Left ventricle myocardium inferior (tissue), 1 donor: ENCODE measurements around the gene TRNP1. TPM values are rescaled to one million over a fixed set of nuclear protein-coding genes. Genes with fewer than 3 reads are reported as not detected.

Experiments used
- DNase-seq: peaks from one replicate; pipeline ENCODE4 v3.0.0-alpha.2; 2020
- H3K27ac ChIP-seq: fragments of 200-600 bp; replicated peaks from 2 replicates; pipeline ENCODE4 v1.8.0; 2021
- H3K27me3 ChIP-seq: fragments of 200-600 bp; 2 replicates; pipeline ENCODE4 v1.8.0; 2021; ENCODE audit warnings: low read depth
- H3K36me3 ChIP-seq: fragments of 200-600 bp; 2 replicates; pipeline ENCODE4 v1.8.0; 2021
- H3K4me1 ChIP-seq: fragments of 200-600 bp; 2 replicates; pipeline ENCODE4 v1.8.0; 2021
- H3K4me3 ChIP-seq: fragments of 200-600 bp; 2 replicates; pipeline ENCODE4 v1.8.0; 2021; ENCODE audit warnings: mild to moderate bottlenecking, moderate library complexity
- H3K9me3 ChIP-seq: fragments of 200-600 bp; replicated peaks from 2 replicates; pipeline ENCODE4 v1.8.0; 2021
- CTCF ChIP-seq: fragments of 200-600 bp; IDR thresholded peaks from 2 replicates; pipeline ENCODE4 v1.8.0; 2021; ENCODE audit warnings: antibody characterized with exemption, mild to moderate bottlenecking, borderline replicate concordance
- intact Hi-C: fragments of 100-400 bp; cut with micrococcal nuclease; formaldehyde crosslinking; loops from one replicate; pipeline ENCODE4 v1.11.0; 2022
- total RNA-seq: library from RNA; stranded (reverse); fragmentation: NEBNext Ultra II Directional; extraction: Animal tissue kit (Norgen Biotek cat#: 25700); gene quantifications from one replicate; pipeline ENCODE4 v1.2.1, GENCODE V29; 2021
- donor health status: DM: no; HTN: yes; CAD: no; lungs with severe emphysema.

The TRNP1 gene
- total RNA-seq, 1 donor from 2014 or later, result 35.7 TPM

DNA sequence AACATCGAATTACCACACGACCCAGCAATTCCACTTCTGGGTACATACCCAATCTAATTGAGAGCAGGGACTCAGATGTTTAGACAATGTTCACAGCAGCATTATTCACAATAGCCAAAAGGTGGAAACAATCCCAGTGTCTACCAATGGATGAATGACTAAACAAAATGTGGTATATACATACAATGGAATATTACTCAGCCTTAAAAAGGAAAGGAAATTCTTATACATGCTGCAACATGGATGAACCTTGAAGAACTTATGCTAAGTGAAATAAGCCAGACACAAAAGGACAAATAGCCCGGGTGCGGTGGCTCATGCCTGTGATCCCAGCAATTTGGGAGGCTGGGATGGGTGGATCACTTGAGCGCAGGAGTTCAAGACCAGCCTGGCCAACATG lies 40.1 kb upstream of the TRNP1 start:
- peaks cover 26% of the 10 kb centered on the region for H3K27me3 ChIP-seq
- H3K27ac ChIP-seq, result no peak overlapping the region
- no peak for TF ChIP-seq CTCF
- DNase-seq, result no peak
- H3K36me3 ChIP-seq, result no peaks in the 10 kb centered on the region
- H3K4me3 ChIP-seq, result no peak overlapping the region
- intact Hi-C loops, result no loop called here
- H3K4me1 ChIP-seq, result peaks cover 17% of the 10 kb centered on the region
- peaks cover 15% of the 10 kb centered on the region for H3K9me3 ChIP-seq

DNA sequence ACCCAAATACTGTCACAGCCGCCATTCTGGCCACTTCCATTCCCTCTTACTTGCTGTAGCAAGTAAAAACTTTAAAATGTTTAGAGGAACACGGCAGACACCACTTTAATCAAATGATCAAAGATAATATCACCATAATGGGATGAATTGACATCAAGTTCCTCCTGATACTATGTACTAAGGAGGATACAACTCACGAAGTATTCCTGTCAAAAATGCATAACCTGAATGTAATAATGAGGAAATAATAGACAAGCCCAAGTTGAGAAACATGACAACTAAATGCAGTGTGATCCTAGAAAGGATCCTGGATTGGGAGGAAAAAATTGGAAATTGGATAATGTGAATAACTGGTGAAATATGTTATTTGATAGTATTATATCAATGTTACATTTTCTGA lies 37.2 kb upstream of the TRNP1 start:
- no peak overlapping the region for H3K4me3 ChIP-seq
- intact Hi-C loops, result no loop called here
- no peak for DNase-seq
- peaks cover 56% of the 10 kb centered on the region for H3K27me3 ChIP-seq
- no peaks in the 10 kb centered on the region for H3K36me3 ChIP-seq
- TF ChIP-seq CTCF, result no peak
- H3K27ac ChIP-seq, result no peak overlapping the region
- H3K4me1 ChIP-seq, result peaks cover 11% of the 10 kb centered on the region
- H3K9me3 ChIP-seq, result peaks cover 15% of the 10 kb centered on the region

DNA sequence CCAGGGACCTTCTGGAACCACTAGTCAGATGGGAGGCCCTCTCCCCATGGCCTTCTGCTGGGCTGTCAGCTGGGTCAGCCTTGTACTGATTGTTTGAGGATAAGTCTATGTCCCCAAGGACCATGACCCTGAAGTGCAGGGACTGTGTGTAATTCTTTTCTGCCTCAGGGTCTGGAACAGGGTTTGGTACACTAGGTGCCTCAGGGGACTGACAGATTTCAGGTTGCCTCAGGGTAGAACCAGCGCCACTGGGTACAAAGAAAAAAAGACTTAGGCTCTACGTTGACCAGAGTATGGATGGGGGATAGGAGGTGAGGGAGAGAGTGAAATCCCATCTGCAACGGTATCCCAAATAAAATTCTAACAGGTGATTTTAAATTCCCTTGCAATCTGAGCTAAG lies 36.2 kb upstream of the TRNP1 start:
- Histone ChIP-seq H3K27me3 (peaks cover 61% of the 10 kb centered on the region), H3K4me3 (no peak overlapping the region), H3K9me3 (peaks cover 15% of the 10 kb centered on the region), H3K27ac (no peak overlapping the region), H3K36me3 (no peaks in the 10 kb centered on the region), H3K4me1 (peaks cover 11% of the 10 kb centered on the region)
- DNase-seq, result no peak
- intact Hi-C loops, result no loop called here
- TF ChIP-seq CTCF, result no peak

GRCh38 chr1:26959270-26959669 lies 34.2 kb upstream of the TRNP1 start:
- H3K4me1 ChIP-seq, result peaks cover 17% of the 10 kb centered on the region
- H3K27me3 ChIP-seq, result peaks cover 61% of the 10 kb centered on the region
- H3K36me3 ChIP-seq, result no peaks in the 10 kb centered on the region
- TF ChIP-seq CTCF, result no peak
- H3K4me3 ChIP-seq, result peak overlapping the region; percentile 69
- DNase-seq, result no peak
- intact Hi-C loops, result no loop called here
- H3K27ac ChIP-seq, result no peak overlapping the region
- H3K9me3 ChIP-seq, result peaks cover 15% of the 10 kb centered on the region

- peaks cover 67% of the 10 kb centered on the region for H3K27me3 ChIP-seq
- intact Hi-C loops, result no loop called here
Measured at GRCh38 chr1:26959722-26960624, 33.5 kb upstream of the TRNP1 start, which contains the start of gene KDF1. Gene KDF1, minus strand, starts transcription at chr1:26960468. Its CDS starts 8,088 bp downstream, at chr1:26952380.

More at GRCh38 chr1:26959722-26960624, 33.5 kb upstream of the TRNP1 start, which contains the start of gene KDF1:
- H3K4me3 ChIP-seq, result peak within 1 kb of the TSS; percentile 69
- H3K4me1 ChIP-seq, result peaks cover 19% of the 10 kb centered on the region
- no peaks in the 10 kb centered on the region for H3K36me3 ChIP-seq
- TF ChIP-seq CTCF, result peak; percentile 6
- no peak for DNase-seq
- H3K27ac ChIP-seq, result no peak within 1 kb of the TSS
- H3K9me3 ChIP-seq, result peaks cover 15% of the 10 kb centered on the region
